GM19455 (cell line): Measurements from ENCODE around the gene SH3TC1.
A peak's percentile ranks its signal among the peaks of the same experiment; 100 is the strongest.

Source experiments
- ATAC-seq: cut with Tn5 transposase; IDR thresholded peaks from one replicate; pipeline ENCODE4 v1.9.1; 2021; ENCODE audit not compliant: unreplicated experiment

SH3TC1 gene

DNA sequence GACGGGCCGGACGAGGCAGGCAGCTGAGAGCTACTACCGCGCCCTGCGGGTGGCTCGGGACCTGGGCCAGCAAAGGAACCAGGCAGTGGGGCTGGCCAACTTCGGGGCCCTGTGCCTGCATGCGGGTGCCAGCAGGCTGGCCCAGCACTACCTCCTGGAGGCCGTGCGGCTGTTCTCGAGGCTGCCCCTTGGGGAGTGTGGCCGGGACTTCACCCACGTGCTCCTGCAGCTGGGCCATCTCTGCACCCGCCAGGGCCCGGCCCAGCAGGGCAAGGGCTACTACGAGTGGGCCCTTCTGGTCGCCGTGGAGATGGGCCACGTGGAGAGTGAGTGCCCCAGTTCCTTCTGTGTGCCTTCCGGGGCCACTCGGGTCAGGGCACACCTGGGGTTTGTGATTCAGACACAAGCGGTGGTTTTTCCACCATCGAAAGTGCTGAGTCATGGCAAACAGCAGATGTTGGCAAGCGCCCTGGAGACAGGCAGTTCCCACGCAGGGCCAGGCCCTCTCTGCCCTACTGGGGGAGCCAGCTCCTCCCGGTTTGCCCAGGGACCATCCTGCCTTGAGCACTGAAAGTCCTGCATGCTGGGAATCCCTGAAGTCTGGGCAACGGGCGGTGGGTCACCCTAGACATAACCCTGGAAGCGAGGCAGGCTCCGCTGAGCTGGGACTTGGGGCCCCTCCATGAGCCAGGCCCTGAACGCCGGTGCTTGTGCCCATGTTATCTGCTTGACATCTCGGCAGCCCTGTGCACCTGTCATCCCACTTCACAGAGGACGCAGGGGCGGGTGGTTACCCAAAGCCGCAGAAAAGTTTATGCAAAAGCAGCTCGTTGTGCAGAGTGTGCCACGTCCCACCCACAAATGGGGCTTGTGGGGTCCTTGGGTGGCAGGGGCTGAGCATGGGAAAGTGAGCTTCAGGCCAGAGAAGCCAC lies 29.5 kb downstream of the SH3TC1 start:
- ATAC-seq: peak; percentile 57

DNA sequence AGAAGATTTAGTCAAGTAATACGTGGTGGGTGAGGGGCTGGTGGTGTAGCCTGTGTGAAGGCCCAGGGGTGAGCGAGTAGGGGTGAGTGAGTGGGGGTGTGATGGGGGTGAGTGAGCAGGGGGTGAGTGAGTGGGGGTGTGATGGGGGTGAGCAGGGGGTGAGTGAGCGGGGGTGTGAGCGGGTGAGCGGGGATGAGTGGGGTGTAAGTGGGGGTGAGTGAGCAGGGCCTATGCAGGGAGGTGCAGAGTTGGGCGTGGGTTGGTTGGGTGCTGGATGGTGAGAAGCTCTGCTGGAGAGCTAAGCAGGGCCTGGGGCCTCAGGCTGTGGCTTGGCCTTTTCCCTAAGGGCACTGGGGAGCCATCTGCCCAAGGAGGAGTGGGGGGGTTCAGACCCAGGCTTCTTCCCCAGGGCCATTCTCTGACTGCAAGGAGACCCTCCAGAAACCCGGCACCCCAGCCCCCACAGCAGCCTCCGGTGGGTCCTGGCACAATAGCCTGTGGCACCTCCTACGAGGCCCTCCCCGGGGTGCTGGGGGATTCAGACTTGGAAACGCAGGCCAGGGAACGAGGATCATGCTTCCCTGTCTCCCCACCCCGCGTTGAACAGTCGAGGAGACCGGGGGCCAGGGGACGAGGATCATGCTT lies 30.4 kb downstream of the SH3TC1 start:
- peak; percentile 7 for ATAC-seq

DNA sequence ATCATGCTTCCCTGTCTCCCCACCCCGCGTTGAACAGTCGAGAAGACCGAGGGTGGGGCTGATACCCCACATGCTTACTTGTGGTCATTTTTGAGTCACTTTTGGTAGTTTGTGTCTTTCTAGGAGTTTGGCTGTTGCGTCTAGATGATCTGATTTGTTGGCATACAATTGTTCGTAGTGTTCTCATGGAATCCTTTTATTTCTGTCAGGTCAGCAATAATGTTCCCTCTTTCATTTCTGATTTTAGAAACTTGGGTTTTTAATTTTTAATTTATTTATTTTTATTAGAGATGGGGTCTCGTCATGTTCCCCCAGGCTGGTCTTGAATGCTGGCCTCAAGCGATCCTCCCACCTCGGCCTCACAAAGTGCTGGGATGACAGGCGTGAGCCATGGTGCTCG lies 30.9 kb downstream of the SH3TC1 start:
- ATAC-seq: no peak

DNA sequence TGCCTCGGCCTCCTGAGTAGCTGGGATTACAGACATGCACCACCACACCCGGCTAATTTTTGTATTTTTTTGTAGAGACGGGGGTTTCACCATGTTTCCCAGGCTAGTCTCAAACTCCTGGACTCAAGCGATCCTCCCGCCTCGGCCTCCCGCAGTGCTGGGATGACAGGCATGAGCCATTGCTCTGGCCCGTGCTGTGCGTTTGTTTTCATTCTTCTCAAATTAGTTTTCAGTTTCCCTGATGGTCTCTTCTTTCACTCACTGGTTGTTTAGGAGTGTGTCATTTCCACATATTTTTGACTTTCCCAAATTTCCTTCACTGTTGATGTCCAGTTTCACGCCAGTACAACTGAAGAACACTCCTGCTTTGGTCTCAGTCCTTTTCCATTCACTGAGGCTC lies 31.8 kb downstream of the SH3TC1 start:
- ATAC-seq: no peak

- ATAC-seq: no peak
Observed at GRCh38 chr4:8231551-8232049, 32.5 kb downstream of the SH3TC1 start.

DNA sequence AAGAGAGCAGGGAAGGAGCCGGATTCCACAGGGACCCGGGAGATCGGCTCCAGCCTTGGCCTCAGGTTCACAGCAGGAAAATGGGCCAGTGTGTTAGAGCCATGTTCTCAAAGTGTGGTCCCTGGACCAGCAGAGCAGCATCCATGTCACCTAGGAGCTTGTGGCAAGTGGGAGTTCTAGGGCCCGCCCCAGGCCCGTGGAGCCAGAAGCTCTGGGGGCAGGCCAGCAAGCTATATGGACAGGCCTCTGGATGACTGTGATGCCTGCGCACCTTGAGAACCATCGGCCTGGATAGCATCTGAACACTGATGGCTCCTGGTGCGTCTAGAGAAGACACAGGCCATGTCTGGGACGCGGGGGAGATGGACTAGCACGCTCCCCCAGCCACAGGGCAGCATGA lies 33.7 kb downstream of the SH3TC1 start:
- no peak for ATAC-seq

- ATAC-seq: no peak
Observed at GRCh38 chr4:8233672-8234484, 34.8 kb downstream of the SH3TC1 start.

DNA sequence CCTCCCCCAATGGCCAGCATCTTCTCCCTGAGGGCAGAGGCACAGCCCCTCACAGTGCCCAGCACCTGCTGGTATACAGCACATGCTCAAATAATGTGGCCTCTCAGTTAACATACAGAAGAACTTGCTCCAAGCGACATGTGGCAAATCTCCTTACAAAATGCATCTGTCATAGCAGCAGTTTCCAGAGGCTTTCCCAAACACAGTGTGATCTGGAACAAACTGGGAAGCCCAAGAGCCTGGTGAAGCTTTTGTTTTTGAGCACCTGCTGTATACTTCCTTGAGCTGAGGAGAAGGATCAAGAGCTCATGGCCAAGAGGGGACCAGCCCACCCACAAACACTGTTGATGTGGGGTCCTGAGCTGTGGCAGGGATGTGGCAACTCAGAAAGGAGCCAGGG lies 35.6 kb downstream of the SH3TC1 start:
- no peak for ATAC-seq

GRCh38 chr4:8235224-8235623 lies 36.1 kb downstream of the SH3TC1 start:
- no peak for ATAC-seq

- no peak for ATAC-seq
Observed at GRCh38 chr4:8235686-8236085, 36.6 kb downstream of the SH3TC1 start.

DNA sequence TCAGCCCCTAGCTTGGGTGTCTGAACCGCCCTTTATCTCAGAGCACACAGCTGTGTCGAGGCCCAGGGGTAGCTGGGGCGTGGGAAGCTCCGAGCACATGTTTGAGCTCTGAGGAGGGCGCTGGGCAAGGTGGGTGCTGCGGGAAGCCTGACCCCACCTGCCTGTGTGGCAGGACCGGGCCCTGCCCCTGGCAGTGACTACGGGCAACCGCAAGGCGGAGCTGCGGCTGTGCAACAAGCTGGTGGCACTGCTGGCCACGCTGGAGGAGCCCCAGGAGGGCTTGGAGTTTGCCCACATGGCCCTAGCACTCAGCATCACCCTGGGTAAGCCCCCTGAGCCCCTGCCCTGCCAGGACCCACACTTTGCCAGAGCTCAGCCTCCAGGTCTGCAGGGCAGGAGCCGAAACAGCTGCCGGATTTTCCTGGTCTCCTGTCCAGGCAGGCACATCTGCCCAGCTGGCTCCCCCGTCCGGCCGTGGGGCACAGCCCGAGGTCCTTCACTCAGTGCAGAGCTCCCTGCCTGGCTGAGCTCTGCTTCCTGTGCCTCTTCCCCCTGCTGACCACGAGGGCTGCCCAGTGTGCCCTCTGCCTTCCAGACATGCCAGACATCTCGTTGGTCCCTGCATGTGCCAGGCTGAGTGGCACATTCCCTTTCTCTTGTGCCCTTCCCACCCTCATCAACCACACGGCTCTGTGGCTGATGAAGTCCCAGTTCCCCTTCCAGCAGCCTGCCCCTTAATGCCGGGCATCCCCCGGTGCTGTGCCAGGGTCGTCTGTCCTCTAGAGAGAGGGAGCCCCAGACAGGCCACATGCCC lies 37.2 kb downstream of the SH3TC1 start:
- ATAC-seq: no peak

DNA sequence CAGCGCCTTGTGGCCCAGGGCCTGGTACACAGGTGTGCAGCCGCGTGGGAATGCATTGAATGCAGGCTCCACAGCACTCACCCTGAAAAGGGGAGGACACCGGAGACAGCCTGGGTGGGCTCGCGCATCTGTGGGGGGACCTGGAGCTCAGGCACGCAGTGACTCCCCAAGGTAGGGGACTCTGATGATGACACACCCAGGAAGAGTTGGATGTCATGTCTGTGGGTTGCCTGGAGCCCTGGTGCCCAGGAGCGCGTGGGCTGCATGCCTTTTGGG lies 37.8 kb downstream of the SH3TC1 start:
- ATAC-seq: no peak

- ATAC-seq: no peak
Observed at GRCh38 chr4:8237256-8237989, 38.3 kb downstream of the SH3TC1 start.

- ATAC-seq: no peak
Observed at GRCh38 chr4:8238036-8238511, 39.0 kb downstream of the SH3TC1 start.

- no peak for ATAC-seq
Observed at GRCh38 chr4:8238515-8239053, 39.5 kb downstream of the SH3TC1 start.

DNA sequence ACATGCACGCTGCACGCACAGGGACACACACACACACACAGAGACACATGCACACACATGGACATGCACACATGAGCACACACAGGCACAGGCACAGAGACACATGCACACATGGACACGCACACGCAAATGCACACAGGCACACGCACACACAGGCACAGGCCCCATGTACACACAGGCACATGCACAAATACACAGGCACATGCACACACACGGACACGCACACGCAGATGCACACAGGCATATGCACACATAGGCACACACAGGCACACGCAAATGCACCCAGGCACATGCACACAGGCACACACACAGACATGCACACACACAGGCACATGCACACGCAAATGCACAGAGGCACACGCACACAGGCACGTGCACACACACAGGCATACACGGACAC lies 40.1 kb downstream of the SH3TC1 start:
- no peak for ATAC-seq

DNA sequence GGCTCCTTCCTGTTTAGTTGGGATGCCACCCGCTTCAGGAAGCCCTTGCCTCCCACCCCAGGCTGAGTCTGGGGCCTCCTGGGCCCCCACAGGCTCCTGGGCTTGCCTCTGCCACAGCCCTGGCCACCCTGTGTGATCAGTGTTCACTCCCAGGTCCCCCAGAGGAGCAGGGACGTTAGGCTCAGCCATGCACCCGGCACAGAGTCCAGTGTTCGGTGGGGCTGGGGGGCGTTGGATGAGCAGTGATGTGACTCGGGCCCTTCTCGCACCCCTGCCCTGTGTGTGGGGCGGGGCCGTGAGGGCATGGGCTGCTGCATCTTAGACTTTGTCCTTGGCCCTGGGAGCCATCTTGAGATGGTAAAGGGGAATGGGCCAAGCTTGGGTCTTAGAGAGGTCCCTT lies 40.6 kb downstream of the SH3TC1 start:
- ATAC-seq: no peak

- no peak for ATAC-seq
Observed at GRCh38 chr4:8240211-8241041, 41.3 kb downstream of the SH3TC1 start.
